ENCODE results near the gene BMS1.
"Not testable (repeated sequence)": the region's sequence is repeated elsewhere in the genome, so short reads cannot be mapped to it uniquely, and the experiment has no call there.

Gene BMS1

DNA sequence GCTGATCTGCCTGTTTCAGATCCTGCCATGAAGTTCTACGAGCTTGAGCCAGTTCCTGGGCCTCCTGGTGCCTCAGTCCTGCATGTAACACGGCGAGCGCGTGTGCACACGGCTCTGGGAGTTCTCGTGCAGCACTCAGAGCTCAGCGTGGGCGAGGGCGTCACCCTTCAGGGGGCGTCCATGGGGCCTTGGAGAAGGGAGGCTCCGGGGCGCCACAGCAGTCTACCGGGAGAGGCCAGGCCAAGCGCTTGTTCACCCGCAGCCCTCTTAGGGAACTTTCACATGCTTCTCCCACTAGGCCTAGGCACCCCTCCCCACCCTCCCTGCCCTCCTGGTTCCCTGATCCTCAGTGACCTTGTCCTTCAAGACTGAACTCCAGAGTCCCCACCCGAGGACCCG lies 83.1 kb downstream of the BMS1 start:
- DNase-seq (ENCODE audit: low read depth in 2 of 2) = no peak

DNA sequence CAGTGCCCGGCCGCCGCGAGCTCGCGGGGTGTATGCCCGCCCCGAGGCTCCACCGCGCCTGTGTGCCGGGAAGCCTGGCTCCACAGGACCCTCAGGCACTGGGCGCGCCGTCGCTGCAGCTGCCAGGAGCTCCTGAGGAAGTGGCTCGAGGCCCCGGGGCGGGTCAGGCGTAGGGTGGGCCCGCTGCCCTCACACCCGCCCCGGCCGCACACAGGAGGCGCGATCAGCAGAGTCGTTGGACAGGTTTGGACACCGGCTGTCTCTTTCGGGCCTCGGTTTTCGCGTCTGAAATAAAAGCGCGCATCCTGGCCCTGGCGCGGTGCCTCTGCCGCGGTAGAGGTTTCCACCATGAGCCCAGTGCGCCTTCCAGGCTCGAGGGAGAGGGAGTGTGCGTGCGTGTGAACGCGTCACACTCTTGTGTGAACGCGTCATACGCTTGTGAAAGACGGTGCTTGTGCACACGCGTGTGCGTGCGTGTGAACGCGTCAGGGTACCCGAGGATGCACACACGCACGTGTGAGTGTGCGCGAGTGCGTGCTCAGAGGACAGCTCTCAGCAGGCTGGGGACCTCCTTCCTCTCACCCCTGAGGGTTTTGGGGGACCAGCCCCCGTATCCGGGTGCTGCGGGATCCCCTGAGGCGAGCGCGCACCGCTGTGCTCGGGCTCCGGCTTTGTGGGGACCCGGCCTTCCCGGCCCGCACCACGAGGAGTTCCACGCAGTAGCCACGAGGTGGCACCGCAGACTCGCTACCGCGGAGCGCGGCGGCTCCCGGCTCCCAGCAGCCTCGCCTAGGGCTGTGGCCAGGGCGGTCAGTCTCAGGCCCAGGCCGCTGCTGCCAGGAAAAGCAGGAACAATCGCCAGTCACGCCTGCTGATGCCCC lies 83.8 kb downstream of the BMS1 start:
- DNase-seq (ENCODE audit: low read depth in 2 of 2) = peak in 1 of 2 donors; percentile 10

- no peak for DNase-seq (ENCODE audit: low read depth in 2 of 2)
Measured at GRCh38 chr10:42867571-42867970, 85.0 kb downstream of the BMS1 start.

DNA sequence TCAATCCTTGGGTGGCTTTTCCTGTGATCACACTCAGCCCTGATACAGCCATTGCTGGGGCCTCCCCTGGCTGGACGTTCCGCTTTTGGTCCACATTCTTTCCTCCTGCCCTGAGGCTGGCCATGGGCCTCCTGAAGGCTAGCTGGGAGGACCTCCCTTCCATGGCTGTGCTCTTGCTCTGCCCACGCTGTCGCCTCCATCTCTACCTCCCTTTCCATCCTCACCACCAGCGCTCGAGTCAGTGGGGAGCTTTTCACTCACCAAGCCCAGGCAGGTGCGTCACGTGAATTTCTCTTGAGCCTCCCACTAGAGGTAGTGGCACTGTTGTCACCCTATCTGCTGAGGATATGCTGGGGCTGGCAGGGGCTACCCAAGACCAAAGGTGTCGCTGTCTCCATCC lies 85.9 kb downstream of the BMS1 start:
- DNase-seq (ENCODE audit: low read depth in 2 of 2) = no peak

DNA sequence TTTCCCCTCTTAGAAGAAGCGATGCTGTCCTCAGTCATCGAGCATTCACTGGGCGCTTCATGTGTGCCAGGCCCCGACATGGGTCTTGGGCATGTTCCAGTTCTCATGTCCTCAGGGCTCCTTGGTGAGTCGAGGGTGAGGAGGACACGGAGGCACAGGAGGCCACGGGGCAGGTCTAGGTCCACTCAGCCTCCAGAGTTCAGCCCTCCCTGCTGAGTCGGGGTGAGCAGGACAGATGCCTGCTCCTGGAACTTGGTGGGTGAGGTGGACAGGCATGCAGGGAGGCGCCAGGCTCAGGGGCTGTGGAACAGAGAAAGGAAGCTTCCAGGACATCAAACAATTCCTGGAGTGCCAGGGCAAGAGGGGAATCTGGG lies 87.4 kb downstream of the BMS1 start:
- no peak for DNase-seq (ENCODE audit: low read depth in 2 of 2)

GRCh38 chr10:42871138-42871641 lies 88.6 kb downstream of the BMS1 start:
- not testable (repeated sequence) for DNase-seq (ENCODE audit: low read depth in 2 of 2)

DNA sequence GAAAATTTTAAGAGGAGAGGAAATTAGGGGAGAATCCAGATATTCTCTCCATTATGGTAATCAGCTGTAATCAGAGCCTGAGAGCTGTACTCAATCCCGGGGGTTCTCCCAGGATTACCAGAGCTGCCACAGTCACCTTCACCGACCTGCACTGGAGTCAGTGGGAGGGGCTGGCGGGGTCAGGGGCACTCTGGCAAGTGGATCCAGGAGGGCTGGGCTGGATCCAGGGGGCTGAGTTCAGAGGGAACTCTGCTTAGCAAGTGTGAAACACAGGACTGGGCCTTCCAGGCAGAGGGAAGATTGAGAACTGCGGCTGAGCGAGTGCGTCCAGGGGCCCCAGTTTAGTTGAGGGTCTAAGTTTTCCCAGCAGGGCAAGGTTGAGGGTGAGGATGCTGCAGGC lies 89.2 kb downstream of the BMS1 start:
- DNase-seq (ENCODE audit: low read depth in 2 of 2) = no peak

DNA sequence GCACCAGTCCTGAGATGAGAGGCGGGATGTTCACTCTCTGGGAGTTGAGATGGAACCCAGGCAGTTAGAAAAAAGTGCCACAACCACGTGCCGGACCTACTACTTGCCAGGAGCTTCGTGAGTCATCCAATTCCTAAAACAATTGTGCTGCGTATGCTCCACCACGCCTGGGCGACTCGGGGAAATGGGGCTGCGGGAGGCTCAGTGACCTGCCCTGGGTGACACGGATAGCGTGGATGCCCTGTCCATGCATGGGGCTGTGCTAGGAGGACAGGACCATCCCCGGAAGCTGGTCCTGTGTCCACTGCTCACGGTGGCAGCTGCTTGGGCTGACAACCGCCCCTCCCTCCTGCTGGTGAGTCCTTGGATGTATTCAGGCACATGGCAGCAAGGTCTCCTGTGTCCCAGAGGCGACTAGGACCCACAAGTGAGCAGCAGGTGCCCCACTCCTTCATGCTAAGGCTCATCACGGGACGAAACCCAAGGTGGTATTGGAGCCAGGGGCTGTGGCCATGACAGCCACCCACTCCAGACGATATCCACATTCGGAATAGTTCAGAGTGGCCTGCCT lies 90.4 kb downstream of the BMS1 start:
- no peak for DNase-seq (ENCODE audit: low read depth in 2 of 2)

GRCh38 chr10:42874713-42875387 lies 92.3 kb downstream of the BMS1 start:
- DNase-seq (ENCODE audit: low read depth in 2 of 2) = no peak

GRCh38 chr10:42875388-42875755 lies 92.8 kb downstream of the BMS1 start:
- no peak for DNase-seq (ENCODE audit: low read depth in 2 of 2)

- DNase-seq (ENCODE audit: low read depth in 2 of 2) = no peak
Measured at GRCh38 chr10:42875798-42876341, 93.3 kb downstream of the BMS1 start.

DNA sequence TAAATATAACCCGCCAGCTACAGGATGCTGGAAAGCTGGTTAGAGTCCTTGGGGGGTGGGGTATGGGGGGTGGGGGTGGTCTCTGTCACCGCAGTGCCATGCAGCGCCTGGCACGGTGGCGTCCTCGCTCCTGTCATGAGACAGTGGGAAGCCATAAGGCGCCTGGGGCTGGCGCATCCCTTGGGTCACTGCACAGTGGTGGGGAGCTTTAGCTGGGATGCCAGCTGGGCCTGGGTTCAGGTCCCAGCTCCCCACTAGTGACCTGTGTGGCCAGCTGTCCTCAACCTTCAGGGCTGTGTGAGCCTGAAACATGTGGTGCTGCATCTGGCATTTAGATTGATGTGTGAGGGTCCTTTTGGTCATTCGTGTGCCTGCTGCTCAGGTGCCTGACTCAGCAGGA lies 93.9 kb downstream of the BMS1 start:
- no peak for DNase-seq (ENCODE audit: low read depth in 2 of 2)

DNA sequence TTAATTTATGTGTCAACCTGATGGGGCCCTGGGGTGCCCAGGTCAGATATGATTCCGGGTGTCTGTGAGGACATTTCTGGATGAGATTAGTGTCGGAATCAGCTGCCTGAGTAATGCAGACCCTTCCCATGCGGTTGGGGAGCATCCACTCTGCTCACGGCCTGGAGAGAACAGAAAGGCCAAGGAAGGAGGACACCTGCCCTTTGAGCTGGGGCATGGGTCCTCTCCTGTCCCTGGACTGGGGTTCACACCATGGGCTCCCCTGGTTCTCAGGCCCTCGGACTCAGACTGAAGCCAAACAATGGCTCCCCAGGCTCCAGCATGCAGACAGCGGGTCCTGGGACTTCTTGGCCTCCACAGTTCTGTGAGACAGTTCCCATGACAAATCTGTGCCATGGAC lies 94.3 kb downstream of the BMS1 start:
- no peak for DNase-seq (ENCODE audit: low read depth in 2 of 2)

- DNase-seq (ENCODE audit: low read depth in 2 of 2) = no peak
Measured at GRCh38 chr10:42877496-42878030, 95.0 kb downstream of the BMS1 start.

GRCh38 chr10:42878134-42878820 lies 95.7 kb downstream of the BMS1 start:
- no peak for DNase-seq (ENCODE audit: low read depth in 2 of 2)

DNA sequence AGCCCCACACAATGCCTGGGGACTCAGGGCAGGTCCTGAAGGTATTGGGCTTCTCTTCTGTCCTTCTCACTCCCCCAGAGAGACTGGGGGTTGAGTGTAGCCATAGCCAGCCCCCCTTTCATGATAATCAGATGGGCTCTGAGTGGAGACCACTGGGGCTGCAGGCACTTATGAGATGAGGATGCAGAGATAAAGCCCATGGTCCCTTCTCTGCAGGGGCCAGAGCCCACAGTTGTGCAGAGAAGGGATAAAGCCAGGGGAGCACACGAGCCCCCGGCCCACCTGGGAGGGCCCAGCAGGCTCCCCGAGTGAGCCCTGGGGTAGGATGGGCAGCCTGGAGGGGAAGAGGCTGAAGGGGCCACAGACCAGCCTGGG lies 96.2 kb downstream of the BMS1 start:
- DNase-seq (ENCODE audit: low read depth in 2 of 2) = no peak

GRCh38 chr10:42879380-42880254 lies 97.0 kb downstream of the BMS1 start:
- no peak for DNase-seq (ENCODE audit: low read depth in 2 of 2)

GRCh38 chr10:42880255-42880620 lies 97.6 kb downstream of the BMS1 start:
- DNase-seq (ENCODE audit: low read depth in 2 of 2) = no peak

- DNase-seq (ENCODE audit: low read depth in 2 of 2) = no peak
Measured at GRCh38 chr10:42882597-42882996, 100.0 kb downstream of the BMS1 start.
